A204.1 (cell line): Measurements from ENCODE around the gene CNOT9.
"Not testable (repeated sequence)": the region's sequence is repeated elsewhere in the genome, so short reads cannot be mapped to it uniquely, and the experiment has no call there.

ENCODE experiments used
- FAIRE-seq: peaks from 2 replicates; lab custom pipeline; 2012; peaks lifted over from hg19 to GRCh38; lab: Jason Lieb, UNC

Gene CNOT9, protein sequence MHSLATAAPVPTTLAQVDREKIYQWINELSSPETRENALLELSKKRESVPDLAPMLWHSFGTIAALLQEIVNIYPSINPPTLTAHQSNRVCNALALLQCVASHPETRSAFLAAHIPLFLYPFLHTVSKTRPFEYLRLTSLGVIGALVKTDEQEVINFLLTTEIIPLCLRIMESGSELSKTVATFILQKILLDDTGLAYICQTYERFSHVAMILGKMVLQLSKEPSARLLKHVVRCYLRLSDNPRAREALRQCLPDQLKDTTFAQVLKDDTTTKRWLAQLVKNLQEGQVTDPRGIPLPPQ

GRCh38 chr2:218568190-218569037 lies at the start of gene CNOT9, which contains the start of gene USP37:
CNOT9 (plus strand) TSS chr2:218568839; CDS start chr2:218568955, 116 bp downstream.
USP37 (minus strand) TSS chr2:218568351; CDS start chr2:218558653, 9,698 bp downstream.
- FAIRE-seq = peak; percentile 96

DNA sequence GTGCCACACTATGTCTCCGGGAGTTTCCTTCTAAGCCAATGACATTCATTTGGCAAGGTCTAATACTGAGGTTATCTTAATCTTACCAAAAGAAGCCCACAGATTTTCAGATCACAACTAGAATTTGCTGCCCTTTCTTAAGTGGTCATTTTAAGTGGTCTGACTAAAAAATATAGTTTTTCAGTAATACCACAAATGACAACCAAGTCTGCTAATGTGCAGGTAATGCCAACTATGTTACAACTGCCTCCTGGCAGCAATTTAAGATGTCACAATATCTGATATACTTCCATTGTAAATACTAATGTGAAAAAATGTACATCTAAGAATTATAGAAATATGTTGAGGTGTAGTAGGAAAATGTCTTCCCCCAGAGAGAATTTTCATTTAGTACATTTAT lies 49.8 kb upstream of the CNOT9 start:
- no peak for FAIRE-seq

- no peak for FAIRE-seq
Measured at GRCh38 chr2:218523651-218524050, 45.0 kb upstream of the CNOT9 start.

- not testable (repeated sequence) for FAIRE-seq
Measured at GRCh38 chr2:218528409-218528808, 40.2 kb upstream of the CNOT9 start.

- no peak for FAIRE-seq
Measured at GRCh38 chr2:218529990-218530389, 38.6 kb upstream of the CNOT9 start.

DNA sequence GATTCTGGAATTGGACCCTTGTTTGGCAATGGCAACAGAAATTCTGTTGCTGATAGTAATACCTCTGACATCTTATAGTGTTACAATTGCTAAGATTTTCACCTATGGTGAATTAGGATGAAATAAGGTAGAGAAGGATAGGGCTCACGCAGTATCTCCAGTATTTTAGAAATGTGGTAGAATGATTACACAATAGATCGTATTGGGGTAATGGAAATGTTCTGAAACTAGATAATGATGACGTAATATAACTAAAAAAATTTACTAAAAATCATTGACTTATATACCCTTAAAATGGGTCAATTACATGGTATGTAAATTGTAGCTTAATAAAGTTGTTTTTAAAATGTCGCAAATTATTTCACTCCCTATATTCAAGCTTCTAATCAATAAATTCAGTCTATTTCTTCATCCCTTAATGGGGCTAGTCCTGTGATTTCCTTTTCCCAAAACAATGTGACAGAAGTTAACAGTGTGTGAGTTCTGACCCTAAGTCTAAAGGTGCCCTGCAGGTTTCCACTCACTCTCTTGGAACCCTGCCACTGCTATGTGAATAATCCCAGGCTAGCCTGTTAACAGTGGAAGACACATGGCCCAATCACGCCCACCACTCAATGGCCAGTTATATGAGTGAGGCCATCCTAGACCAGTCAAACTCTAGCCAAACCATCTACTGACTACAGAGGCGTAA lies 31.7 kb upstream of the CNOT9 start:
- no peak for FAIRE-seq

DNA sequence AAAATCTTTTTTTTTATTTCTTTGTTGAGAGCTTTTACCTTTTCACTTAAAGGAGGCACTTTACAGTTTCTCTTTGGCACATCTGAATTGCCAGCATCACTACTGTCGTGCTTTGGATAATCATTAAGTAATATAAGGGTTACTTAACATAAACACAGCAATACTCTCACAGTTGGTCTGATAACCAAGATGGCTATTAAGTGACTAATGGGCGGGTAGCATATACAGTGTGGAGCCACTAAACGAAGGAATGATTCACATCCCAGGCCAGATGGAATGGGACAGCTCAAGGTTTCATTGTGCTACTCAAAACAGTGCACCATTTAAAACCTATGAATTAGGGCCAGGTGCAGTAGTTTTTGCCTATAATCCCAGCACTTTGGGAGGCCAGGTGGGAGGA lies 28.6 kb upstream of the CNOT9 start:
- no peak for FAIRE-seq

DNA sequence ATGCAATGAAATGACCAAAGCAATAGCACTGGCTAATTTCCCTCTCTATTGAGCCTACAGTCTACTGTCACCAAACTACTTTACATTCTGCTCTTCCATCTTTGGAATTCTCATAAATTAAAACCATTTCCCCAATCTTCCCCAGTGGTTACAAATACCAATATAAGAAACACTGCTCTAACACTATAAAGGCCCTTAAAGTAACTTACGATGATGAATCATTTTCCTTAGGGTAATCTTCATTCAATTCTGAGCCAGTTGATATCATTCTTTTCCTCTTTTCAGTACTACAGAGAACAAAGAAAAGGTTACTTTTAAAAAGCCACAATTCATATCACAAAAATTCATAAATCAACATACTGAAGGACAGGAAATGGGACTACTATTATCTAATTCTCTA lies 22.6 kb upstream of the CNOT9 start:
- no peak for FAIRE-seq

DNA sequence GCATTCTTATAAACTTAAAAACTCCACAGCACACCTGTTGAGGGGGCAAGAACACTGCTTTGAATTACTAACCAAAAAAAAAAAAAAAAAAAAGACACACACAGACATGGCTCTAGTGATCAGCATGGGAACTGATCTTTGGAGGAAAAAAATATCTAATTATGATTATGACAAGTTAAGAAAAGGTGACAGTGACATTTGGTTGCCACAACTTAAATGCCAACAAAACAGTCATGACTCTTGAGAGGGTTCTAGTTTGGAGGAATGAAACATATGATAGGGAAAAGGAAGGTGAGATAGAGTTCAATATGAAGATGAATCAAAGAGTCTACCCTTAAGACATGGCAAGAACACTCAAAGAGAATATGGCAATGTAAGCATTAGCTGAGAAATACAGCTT lies 21.1 kb upstream of the CNOT9 start:
- no peak for FAIRE-seq

DNA sequence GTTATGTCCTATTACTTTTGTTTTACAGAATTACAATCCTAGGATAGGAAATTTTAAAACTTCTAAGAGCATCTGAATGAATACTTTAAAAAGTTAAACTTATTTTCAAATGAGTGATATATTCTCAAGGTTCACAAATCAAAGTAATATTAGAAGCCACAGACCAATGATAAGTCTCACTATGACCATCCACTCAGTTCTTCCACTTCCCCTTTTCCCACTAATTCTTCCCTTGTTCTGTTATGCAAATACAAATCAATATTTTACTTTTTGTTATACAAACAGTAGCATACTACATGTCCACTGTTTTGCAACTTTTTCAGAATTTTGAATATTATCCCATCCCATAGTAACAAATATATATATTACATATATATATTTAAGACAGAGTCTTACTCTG lies 20.7 kb upstream of the CNOT9 start:
- no peak for FAIRE-seq

DNA sequence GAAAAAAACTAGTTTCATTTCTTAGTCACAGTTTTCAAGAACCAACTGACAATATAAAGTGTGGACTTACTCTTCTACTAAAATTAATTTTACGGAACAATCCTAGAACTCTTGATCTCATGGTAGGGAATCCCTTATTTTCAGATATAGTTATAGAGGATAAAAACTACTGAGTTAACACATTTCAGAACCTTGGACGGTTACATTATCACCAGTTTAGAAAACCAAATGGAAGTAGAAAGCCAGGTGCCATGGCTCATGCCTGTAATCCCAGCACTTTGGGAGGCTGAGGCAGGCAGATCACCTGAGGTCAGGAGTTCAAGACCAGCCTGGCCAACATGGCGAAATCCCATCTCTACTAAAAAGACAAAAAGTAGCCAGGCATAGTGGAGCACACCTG lies 14.4 kb upstream of the CNOT9 start:
- not testable (repeated sequence) for FAIRE-seq

GRCh38 chr2:218555527-218555926 lies 13.1 kb upstream of the CNOT9 start:
- FAIRE-seq = no peak

DNA sequence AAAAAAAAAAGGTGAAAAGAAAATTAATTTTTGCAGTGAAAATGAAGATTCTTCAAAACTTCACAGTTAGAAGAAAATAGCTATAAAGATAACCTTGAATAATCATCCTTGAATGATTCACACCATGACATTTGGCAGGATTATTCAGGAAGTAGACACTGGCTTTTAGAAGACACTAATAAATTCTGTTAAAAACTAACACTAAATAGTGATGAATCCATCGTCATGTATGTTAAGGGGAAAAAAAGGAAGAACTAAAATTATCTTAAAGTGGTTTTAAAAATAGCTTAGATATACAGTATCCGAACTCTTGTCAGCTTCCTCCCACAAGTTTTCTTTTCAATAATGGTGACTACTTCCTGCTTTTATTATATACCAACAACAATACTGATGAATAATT lies 10.7 kb upstream of the CNOT9 start:
- FAIRE-seq = no peak

DNA sequence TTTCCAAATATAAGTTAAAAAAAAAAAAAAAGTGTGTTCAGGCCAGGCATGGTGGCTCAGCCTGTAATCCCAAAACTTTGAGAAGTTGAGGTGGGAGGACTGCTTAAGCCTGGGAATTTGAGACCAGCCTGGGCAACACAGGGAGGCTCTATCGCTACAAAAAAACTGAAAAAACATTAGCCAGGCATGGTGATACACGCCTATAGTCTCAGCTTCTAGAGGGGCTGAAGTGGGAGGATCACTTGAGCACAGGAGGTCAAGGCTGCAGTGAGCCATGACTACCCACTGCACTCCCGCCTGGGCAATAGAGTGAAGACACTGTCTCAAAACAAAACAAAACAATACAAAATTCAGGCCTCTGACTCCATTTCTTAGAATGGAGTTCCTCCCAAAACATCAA lies 9.7 kb upstream of the CNOT9 start:
- no peak for FAIRE-seq

DNA sequence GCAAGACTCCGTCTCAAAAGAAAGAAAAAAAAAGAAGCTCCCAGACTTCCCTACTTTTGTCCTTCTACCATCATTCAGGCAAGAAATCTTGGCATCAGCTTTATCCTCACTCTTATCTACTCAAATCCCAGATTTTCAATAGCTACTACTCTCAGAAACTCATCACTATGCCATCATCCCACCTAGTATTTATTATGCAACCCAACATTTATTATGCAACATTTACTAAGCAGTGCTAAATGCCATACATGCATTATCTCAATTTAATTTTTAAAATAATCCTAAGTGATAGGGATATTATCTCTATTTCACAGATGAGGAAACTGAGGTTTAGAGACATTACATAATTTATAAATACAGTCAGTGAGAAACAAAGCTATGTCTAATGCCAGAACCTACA lies 4.6 kb upstream of the CNOT9 start:
- FAIRE-seq = no peak

DNA sequence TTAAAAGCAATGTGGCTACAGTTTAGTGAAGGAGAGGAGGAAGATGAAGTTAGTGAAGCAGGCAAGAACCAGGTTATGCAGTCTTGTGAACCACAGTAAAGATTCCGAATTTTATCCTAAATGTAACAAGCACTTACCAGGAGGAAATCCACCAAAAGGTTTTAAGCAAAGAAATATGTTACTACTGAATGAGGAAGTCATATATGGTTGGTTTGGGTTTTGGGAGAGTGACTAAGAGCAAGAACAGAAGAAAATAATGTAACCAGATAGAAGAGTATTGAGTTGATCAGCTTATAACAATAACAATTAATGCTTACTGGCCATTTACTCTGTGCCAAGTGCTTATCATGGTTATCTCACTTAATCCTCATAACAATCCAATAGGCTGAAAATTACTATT lies 2.3 kb upstream of the CNOT9 start:
- FAIRE-seq = no peak

DNA sequence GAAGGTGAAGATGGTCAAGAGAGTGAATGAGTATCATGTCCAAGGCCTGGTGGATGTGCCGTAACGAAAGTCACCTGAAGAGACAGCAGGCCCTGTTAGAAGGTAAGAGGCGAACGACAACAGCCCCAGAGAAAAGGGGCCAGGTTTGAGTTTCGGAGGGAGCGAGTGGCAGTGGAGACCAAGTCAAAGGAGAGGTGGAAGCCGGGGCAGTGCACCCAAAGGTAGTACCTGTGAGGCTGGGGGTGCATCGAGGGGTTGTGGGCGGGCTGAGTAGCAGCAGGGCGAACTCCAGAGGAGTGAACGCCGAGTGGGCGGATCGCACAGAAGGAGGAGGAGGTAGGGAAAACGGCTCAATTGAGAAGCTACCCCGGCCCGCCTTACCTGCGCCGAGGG lies 846 bp upstream of the CNOT9 start:
- no peak for FAIRE-seq

GRCh38 chr2:218569038-218569431 lies 396 bp downstream of the CNOT9 start:
- no peak for FAIRE-seq

DNA sequence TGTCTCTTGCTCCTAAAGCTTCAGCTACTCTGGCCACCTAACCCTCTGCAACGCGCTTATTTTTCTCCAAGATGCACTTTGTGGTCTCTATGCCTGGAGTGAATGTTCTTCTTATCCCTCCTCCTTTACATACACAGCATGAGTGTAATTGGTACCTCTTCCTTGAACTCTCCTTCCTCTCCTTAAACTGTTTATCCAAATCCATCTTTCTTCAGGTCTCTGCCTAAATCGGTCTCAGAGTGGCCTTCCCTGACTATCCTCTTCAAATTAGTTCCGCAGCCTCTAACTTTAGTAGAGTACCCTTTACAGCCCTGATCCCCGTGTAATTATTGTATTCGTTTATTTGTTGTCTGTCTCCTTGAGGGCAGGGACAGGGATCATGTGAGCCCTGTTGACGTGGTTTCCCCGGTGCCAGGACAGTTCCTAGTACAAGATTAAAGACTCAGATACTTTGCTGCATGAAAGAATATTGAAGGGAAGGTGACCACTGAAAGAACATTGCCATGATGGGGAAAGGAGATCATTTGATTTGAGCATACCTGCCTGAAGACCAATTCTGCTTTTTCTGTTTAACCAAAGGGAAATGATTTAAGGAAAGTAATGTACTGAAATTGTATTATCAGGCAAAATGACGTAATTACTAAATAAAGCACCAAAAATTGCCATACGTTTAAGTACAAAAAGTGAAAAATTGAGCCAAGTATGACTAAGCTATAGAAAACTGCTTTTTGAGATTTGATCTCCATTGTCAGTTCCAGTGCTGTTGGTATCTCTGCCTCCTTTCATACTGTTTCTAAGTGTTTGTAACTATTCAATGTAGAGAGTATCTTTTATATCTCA lies 1.2 kb downstream of the CNOT9 start:
- no peak for FAIRE-seq

DNA sequence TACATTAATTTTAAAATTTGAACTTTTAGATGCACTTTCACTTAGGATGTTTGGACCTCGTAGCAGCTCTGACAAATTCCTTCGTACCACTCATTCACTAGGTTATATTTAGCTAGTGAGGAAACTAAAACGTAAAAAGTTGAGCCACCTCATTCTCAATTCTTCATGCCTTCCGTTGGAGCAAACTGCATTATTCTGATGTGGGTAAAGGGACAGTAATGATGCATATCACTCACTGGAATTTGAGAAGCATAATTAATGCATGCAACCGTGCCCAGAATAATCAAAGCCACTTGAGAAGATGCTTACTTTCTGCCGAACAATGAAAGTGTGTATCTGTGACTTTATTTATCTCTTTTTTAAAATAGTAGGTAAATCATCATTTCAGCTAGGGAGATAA lies 2.2 kb downstream of the CNOT9 start:
- FAIRE-seq = no peak

DNA sequence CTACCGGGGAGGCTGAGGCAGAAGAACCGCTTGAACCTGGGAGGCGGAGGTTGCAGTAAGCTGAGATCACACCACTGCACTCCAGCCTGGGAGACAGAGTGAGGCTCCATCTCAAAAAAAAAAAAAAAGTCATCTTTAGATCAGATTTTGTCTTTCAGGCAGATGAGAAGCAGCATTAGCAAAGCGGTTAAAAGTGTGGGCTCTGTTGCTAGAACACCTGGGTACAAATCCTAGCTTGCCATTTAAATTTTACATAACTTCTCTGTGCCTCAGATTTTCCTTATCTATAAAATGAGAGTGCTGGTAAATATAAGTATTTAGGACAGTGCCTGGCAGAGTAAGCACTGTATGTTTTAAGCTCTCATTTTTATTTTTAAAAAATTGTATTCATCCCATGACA lies 8.2 kb downstream of the CNOT9 start:
- no peak for FAIRE-seq
